Activated naive CD4-positive, alpha-beta T cell (primary cell): ENCODE results near the gene ISL2.
"Not testable (repeated sequence)": the region's sequence is repeated elsewhere in the genome, so short reads cannot be mapped to it uniquely, and the experiment has no call there.

ENCODE experiments used
- DNase-seq, 4 experiments: peaks; one replicate each; lab custom pipeline; 2025; lab: John Stamatoyannopoulos, UW

Gene ISL2

GRCh38 chr15:76336254-76337058, at the start of gene ISL2:
TSS of gene ISL2 (plus strand) at chr15:76336773. CDS start at chr15:76336884, 111 bp downstream.
- DNase-seq = no peak

GRCh38 chr15:76289582-76289981, 47.0 kb upstream of the ISL2 start:
- no peak for DNase-seq

- no peak for DNase-seq
Observed at GRCh38 chr15:76293361-76293760, 43.2 kb upstream of the ISL2 start.

GRCh38 chr15:76294463-76294862, 42.1 kb upstream of the ISL2 start:
- not testable (repeated sequence) for DNase-seq

DNA sequence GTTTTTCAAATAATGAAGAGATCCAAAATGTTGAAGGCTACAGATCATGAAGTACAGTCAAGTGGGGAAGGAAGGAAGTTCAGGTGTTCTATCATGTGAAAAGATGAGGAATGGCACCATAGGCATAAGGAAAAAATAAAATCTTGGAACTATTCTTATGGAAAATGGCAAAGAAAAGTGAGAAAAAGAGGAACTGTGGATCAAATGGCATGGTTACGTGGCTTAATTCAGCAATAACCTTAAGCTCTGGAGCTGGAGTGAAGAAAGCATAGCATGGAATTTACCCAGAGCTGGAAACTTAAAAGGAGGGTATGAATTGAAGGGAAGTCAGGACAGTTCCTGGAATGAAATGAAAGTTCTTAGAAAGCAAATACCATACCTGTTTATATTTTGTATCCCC, 39.7 kb upstream of the ISL2 start:
- DNase-seq = no peak

DNA sequence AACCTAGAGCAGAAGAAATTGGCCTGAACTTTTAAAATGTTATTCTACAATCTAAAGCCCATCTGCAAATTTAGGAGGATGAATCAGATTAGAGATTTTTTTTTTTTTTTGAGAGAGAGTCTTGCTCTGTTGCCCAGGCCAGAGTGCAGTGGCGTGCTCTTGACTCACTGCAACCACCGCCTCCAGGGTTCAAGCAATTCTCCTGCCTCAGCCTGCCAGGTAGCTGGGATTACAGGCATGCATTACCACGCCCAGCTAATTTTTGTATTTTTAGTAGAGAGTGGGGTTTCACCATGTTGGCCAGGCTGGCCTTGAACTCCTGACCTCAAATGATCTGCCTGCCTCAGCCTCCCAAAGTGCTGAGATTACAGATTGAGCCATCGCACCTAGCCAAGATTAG, 38.6 kb upstream of the ISL2 start:
- not testable (repeated sequence) for DNase-seq

- no peak for DNase-seq
Observed at GRCh38 chr15:76298986-76299385, 37.6 kb upstream of the ISL2 start.

DNA sequence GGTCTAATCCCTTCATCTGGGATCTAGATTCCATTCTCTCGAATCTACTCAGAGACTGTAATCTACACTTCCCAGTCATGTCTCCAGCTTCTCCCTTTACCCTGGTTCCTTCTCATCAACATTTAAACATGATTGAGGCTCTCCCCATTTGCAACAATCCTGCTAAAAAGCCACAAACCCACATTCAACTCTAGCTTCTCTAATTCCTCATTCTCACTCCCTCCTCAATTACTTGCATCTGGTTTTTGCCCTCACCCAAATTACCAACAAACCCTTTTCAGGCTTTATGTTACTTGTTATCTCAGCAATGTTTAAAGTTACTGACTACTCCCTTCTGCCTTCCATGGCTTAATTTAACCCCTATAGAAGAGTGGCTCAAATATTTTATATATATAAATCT, 36.8 kb upstream of the ISL2 start:
- DNase-seq = no peak

DNA sequence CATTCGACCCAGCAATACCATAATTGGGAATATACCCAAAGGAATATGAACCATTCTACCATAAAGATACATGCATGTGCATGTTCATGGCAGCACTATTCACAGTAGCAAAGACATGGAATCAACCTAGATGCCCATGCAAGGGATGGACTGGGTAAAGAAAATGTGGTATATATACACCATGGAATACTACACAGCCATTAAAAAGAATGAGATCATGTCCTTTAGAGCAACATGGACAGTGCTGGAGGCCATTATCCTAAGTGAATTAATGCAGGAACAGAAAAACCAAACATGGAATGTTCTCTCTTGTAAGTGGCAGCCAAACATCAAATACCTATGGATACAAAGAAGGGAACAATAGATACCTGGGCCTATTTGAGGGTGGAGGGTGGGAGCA, 32.7 kb upstream of the ISL2 start:
- no peak for DNase-seq

GRCh38 chr15:76309601-76310330, 26.8 kb upstream of the ISL2 start:
- DNase-seq = no peak

DNA sequence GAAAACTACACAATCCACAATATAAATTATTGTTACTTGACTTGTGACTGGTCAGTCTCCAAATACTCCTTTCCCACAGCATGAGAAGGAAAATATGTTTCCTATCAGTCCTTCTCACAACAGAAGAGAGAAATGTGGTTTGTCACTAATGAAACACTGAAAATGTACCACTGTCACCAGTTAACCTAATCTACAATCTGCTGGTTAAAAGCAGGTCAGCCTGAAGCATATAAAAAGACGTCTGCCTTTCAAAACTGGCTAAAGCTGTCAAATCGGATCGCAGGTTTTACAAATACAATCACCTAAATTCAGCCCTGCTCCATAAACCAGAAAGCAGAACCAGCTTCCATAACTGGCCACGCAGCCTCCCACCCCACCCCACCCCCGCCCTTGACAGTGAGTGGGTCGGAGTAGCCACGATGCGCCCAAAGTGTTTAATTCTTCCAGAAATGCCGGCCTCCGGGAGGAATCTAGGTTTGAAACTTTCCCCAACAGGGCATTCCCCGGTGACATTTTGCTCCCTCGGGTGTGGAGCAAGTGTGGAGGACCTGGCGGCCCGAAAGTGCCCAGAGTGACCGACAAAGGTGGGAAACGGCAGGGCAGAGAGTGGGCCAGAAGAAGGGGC, 26.0 kb upstream of the ISL2 start:
- DNase-seq = no peak

- peak; percentile 62 to 75 (median 70) for DNase-seq
Observed at GRCh38 chr15:76311100-76311953, 25.2 kb upstream of the ISL2 start, which contains the start of gene ETFA. TSS of gene ETFA (minus strand) at chr15:76311469. CDS start at chr15:76311388, 81 bp downstream.

DNA sequence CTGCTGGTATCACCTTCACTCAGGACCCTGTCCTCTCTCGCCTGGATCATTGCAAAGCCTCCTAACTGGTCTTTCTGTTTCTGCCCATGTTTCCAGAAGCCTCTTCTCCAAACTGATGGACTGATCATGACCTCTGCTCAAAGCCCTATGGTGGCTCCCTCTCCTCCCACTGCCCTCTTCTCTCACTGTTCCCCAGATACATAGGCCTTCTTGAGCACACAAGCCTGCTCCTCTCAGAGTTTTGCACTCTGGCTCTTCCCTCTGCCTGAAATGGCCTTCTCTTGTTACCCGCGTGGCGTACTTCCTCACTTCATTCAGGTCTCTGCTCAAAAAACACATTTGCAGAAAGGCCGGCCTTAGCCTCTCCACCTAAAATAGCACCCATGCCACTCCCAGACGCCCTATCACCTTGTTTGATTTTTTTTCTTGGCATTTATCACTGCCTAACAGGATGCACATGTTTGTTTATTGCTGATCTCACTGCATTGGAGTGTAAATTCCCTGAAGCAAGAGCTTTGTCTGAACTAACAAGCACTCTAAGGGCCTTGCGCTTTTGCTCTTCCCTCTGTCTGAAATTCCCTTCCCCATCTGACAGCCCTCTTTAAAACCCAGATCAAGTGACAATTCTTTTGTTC, 23.9 kb upstream of the ISL2 start:
- DNase-seq = no peak

DNA sequence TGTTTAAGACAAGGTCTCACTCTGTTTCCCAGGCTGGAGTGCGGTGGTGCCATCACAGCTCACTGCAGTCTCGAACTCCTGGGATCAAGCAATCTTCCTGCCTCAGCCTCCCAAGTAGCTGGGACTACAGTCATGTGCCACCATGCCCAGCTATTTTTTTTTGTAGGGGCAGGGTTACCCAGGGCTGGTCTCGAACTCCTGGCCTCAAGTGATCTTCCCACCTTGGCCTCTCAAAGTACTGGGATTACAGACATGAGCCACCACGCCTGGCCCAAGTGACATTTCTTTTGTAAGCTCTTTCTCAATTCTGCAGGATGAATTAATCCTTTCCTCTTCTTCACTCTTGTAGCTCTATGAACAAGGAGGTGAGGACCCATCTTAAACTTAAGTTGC, 23.4 kb upstream of the ISL2 start:
- not testable (repeated sequence) for DNase-seq

DNA sequence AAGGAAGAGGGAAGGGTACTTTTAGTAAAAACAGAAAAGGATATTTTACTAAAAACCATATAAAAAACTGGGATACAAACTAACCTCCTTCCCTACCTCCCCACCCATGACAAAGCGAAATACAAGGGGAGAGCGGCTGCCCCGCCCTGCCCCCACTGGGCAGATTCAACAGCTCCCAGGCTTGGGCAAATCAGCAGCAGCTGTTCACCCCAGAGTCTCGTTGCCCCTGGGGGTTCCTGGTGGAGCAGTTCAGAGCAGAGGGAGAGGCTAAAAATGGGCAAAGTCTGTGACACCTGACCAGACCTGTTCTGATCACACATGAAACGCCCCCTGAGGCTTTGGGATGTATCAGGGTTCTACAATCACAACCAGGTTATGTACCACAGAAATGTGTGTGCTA, 22.8 kb upstream of the ISL2 start:
- DNase-seq = no peak

- DNase-seq = no peak
Observed at GRCh38 chr15:76320012-76320411, 16.6 kb upstream of the ISL2 start.

GRCh38 chr15:76321171-76321570, 15.4 kb upstream of the ISL2 start:
- DNase-seq = no peak

- DNase-seq = no peak
Observed at GRCh38 chr15:76321602-76322001, 15.0 kb upstream of the ISL2 start.

GRCh38 chr15:76324066-76324465, 12.5 kb upstream of the ISL2 start:
- no peak for DNase-seq

GRCh38 chr15:76325704-76326103, 10.9 kb upstream of the ISL2 start:
- no peak for DNase-seq
